Breast epithelium (tissue), 3 donors: ENCODE measurements around the gene CCM2L.

Experiments
- CTCF ChIP-seq, 3 donors: fragments of 450-650 bp; IDR thresholded peaks; one replicate each; pipeline ENCODE4 v1.5.1; 2016 to 2017; ENCODE audit warnings: antibody characterized with exemption in 3 of 3, mild to moderate bottlenecking in 3 of 3, moderate library complexity in 3 of 3
- POLR2A ChIP-seq: fragments of 450-650 bp; IDR thresholded peaks from one replicate; pipeline ENCODE4 v1.6.1; 2016; ENCODE audit warnings: antibody characterized with exemption, mild to moderate bottlenecking, moderate library complexity

- TF ChIP-seq POLR2A (no peak), CTCF (IDR thresholded peaks at IDR 0.05) (no peak)
Observed at GRCh38 chr20:31981784-31982183, 28.5 kb upstream of the CCM2L start.
